ENCODE results near the gene DHX30.
"Not testable (repeated sequence)": the region's sequence is repeated elsewhere in the genome, so short reads cannot be mapped to it uniquely, and the experiment has no call there.

Gene DHX30

DNA sequence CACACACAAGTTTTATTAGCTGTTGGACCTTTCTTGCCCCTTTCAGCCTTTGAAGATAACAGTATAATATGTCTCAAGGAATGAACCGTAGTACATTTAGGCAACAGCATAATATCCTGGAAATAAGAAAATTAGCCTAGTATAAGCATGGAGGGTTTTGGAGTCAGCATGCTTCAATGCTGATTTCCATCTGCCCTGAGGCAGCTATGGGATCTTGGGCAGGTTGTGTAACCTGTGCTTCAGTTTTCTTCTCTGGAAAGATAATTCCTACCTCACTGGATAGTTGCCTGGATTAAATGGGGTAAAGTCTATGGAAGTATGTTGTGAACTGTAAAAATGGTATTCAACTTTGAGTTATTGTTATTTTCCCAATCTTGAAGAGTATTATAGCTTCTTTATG is 1.6 kb downstream of the DHX30 start:
- Histone ChIP-seq H3K27me3 (ENCODE audit: insufficient read depth, low read length) (no peaks in the 10 kb centered on the region), H2AFZ (ENCODE audit: low read length, unreplicated experiment) (no peak overlapping the region), H3K79me2 (ENCODE audit: control insufficient read depth, insufficient read depth, low read length, unreplicated experiment) (peaks cover 16% of the 10 kb centered on the region), H3K36me3 (ENCODE audit: insufficient read depth, low read length) (no peaks in the 10 kb centered on the region), H3K27ac (ENCODE audit: low read depth, low read length) (no peak overlapping the region), H3K4me1 (ENCODE audit: control insufficient read depth, insufficient read depth, low read length, unreplicated experiment) (peaks cover 17% of the 10 kb centered on the region), H3K4me3 (ENCODE audit: low read depth, low read length) (peak overlapping the region; percentile 84; the same call in 1 of the 2 replicates)

DNA sequence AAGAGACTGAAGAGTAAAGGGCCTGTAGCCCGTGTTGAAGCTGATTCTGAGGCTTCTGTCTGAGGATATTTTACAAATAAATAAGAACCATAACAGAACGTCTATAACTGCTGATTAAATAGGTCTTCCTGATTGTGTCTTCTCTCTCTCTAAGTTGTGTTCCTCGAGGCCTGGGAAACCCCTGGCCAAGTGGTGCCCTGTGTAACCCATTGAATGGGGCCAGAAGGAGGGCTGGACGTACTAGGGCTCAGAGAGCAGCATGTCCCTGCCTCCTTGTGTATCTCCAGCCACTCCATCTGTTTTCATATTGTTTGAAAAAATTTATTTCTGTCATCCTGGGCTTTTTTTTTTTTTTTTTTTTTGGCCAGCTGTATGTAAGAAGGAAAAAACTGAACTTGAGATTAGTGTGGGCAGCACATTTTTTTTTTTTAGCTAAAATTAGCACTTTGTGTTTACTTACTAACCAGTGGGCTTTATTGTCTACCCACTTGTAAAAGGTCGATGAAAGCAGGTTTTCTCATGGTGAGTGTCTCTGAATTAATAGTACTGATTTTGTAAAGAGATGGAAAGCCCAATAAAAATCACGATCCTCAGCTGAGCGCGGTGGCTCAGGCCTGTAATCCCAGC is 10.7 kb downstream of the DHX30 start:
- H3K4me3 ChIP-seq (ENCODE audit: low read depth, low read length) = no peak overlapping the region
- no peak overlapping the region for H3K27ac ChIP-seq (ENCODE audit: low read depth, low read length)
- peaks cover 12% of the 10 kb centered on the region; the same call in 1 of the 2 replicates for H3K36me3 ChIP-seq (ENCODE audit: insufficient read depth, low read length)
- no peaks in the 10 kb centered on the region for H3K27me3 ChIP-seq (ENCODE audit: insufficient read depth, low read length)
- no peaks in the 10 kb centered on the region for H3K4me1 ChIP-seq (ENCODE audit: control insufficient read depth, insufficient read depth, low read length, unreplicated experiment)
- no peaks in the 10 kb centered on the region for H3K79me2 ChIP-seq (ENCODE audit: control insufficient read depth, insufficient read depth, low read length, unreplicated experiment)
- H2AFZ ChIP-seq (ENCODE audit: low read length, unreplicated experiment) = no peak overlapping the region

DNA sequence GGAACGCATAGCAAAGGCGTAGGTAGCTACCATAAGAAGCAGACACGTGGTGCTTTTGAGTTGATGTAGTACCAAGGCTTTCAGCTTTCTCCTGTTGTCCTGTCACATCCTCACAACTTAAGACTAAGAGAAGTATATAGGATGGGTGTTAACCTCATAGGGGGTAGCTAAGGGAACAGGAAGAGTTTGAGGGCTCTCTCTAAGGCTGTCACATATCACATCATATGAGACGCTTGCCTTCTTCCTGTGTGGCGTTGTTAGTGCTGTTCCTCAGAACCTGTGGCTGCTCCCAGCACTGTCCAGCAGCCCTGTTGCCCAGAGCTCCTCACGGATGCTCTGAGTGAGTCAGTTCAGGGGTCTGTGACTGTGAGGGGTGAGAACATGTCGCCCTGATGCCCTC is 14.7 kb downstream of the DHX30 start:
- no peak overlapping the region for H3K4me3 ChIP-seq (ENCODE audit: low read depth, low read length)
- H3K27ac ChIP-seq (ENCODE audit: low read depth, low read length) = no peak overlapping the region
- H3K27me3 ChIP-seq (ENCODE audit: insufficient read depth, low read length) = no peaks in the 10 kb centered on the region
- H2AFZ ChIP-seq (ENCODE audit: low read length, unreplicated experiment) = no peak overlapping the region
- no peaks in the 10 kb centered on the region for H3K4me1 ChIP-seq (ENCODE audit: control insufficient read depth, insufficient read depth, low read length, unreplicated experiment)
- no peaks in the 10 kb centered on the region for H3K79me2 ChIP-seq (ENCODE audit: control insufficient read depth, insufficient read depth, low read length, unreplicated experiment)
- H3K36me3 ChIP-seq (ENCODE audit: insufficient read depth, low read length) = peaks cover 11% of the 10 kb centered on the region; the same call in 1 of the 2 replicates

DNA sequence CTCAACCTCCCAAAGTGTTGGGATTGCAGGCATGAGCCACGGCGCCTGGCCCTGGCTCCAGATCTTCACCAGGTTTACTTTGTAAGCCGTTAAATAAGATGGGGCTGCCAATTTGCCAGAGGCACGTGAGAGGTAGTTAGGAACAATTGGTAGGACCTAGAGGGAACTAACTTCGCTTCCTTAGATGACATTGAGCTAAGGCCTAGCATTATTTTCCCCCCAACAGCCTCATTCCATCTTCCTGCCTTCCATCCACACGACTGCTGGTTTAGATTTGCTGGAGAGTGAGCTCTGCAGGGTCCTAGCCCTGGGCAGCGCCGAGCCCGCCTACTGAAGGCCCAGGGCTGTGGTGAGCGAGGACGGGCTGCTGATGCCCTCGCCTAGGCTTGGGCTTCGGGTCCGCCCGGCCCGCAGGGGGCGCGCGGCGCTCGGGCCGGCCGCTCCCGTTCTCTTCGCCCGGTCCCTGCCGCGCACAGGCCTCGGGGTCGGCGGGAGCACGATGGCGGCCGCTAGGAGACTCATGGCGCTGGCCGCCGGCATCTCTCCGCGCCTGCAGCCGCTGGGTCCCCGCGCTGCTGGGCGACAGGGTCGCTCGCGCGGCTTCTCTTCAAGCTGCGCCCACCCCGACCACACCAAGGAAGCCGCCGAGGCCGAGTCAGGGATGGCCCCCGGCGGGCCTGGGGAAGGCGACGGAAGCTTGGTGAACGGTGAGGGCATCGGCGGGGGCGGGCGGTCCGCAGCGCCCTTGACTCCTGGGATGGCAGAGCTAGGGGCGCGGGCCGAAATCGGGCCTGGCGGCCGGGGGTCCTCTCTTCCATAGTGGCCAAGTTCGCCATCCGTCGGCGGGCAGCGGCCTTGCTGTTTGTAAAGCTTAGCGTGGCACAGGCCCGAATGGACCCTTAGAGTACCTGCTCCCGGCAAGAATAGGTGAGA is 21.9 kb downstream of the DHX30 start:
- H2AFZ ChIP-seq (ENCODE audit: low read length, unreplicated experiment) = peak overlapping the region; percentile 68
- peak overlapping the region; percentile 86 for H3K4me3 ChIP-seq (ENCODE audit: low read depth, low read length)
- H3K36me3 ChIP-seq (ENCODE audit: insufficient read depth, low read length) = peaks cover 15% of the 10 kb centered on the region; the same call in 1 of the 2 replicates
- peaks cover 32% of the 10 kb centered on the region for H3K79me2 ChIP-seq (ENCODE audit: control insufficient read depth, insufficient read depth, low read length, unreplicated experiment)
- peaks cover 19% of the 10 kb centered on the region for H3K4me1 ChIP-seq (ENCODE audit: control insufficient read depth, insufficient read depth, low read length, unreplicated experiment)
- H3K27me3 ChIP-seq (ENCODE audit: insufficient read depth, low read length) = no peaks in the 10 kb centered on the region
- H3K27ac ChIP-seq (ENCODE audit: low read depth, low read length) = peak overlapping the region; percentile 39; the same call in 1 of the 2 replicates

DNA sequence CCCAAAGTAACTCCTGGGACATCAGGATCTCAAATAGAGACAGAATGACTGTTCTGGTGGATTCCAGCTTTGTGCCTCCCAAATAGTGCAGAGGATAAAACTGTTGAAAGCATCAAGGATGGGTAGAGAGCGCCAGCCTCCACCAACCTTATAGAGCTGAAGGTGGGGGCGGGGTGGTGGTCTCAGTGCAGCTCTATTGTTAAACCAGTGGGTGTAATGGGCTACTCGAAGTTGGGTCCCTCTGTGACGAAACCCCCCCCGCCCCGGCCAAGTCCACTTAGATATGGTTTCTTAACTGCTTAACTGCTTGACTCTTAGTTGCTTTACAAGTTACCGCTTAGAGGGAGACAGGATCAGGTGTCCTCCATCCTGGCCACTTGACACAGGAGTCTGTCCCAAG is 22.7 kb downstream of the DHX30 start:
- H3K36me3 ChIP-seq (ENCODE audit: insufficient read depth, low read length) = peaks cover 15% of the 10 kb centered on the region; the same call in 1 of the 2 replicates
- peaks cover 19% of the 10 kb centered on the region for H3K4me1 ChIP-seq (ENCODE audit: control insufficient read depth, insufficient read depth, low read length, unreplicated experiment)
- no peaks in the 10 kb centered on the region for H3K27me3 ChIP-seq (ENCODE audit: insufficient read depth, low read length)
- peak overlapping the region; percentile 39; the same call in 1 of the 2 replicates for H3K27ac ChIP-seq (ENCODE audit: low read depth, low read length)
- peak overlapping the region; percentile 56 for H2AFZ ChIP-seq (ENCODE audit: low read length, unreplicated experiment)
- H3K4me3 ChIP-seq (ENCODE audit: low read depth, low read length) = peak overlapping the region; percentile 86
- peaks cover 32% of the 10 kb centered on the region for H3K79me2 ChIP-seq (ENCODE audit: control insufficient read depth, insufficient read depth, low read length, unreplicated experiment)

DNA sequence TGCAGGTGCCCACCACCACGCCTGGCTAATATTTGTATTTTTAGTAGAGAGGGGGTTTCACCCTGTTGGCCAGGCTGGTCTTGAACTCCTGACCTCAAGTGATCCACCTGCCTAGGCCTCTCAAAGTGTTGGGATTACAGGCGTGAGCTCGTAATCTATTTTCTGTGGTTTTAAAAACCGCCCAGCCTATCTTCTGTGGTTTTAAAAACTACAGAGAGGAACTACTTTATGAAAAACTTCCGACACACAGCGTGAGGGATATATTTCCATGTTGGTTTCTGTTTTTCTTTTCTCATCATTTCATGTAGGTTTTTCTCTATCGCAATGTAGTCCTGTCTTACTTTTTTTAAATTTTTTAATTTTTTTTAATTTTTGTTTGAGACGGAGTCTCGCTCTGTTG is 26.5 kb downstream of the DHX30 start:
- not testable (repeated sequence) for H3K27ac ChIP-seq (ENCODE audit: low read depth, low read length); H3K27me3 ChIP-seq (ENCODE audit: insufficient read depth, low read length); H2AFZ ChIP-seq (ENCODE audit: low read length, unreplicated experiment); H3K4me3 ChIP-seq (ENCODE audit: low read depth, low read length)
- H3K79me2 ChIP-seq (ENCODE audit: control insufficient read depth, insufficient read depth, low read length, unreplicated experiment) = peaks cover 29% of the 10 kb centered on the region
- H3K4me1 ChIP-seq (ENCODE audit: control insufficient read depth, insufficient read depth, low read length, unreplicated experiment) = peaks cover 15% of the 10 kb centered on the region
- H3K36me3 ChIP-seq (ENCODE audit: insufficient read depth, low read length) = peaks cover 18% of the 10 kb centered on the region; the same call in 1 of the 2 replicates

DNA sequence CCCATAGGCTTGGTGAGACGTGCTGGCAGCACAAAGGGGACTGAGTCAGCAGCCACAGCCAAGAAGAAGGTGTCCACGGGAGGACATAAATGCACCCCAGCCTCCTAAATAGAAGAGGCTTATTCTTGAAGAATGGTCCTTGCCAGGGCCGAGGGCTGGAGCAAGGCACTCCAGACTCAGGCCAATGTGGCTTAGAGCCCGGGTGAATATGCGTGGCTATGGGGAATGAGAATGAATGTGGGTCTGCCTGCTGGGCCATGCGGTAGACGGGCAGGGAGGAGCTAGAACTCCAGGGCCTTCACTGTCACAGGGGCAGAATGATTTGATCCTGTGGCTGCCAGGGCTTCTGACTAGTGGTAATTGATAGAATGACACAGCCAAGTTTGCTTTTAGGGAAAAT is 34.0 kb downstream of the DHX30 start:
- no peaks in the 10 kb centered on the region for H3K27me3 ChIP-seq (ENCODE audit: insufficient read depth, low read length)
- no peaks in the 10 kb centered on the region for H3K4me1 ChIP-seq (ENCODE audit: control insufficient read depth, insufficient read depth, low read length, unreplicated experiment)
- H2AFZ ChIP-seq (ENCODE audit: low read length, unreplicated experiment) = no peak overlapping the region
- H3K4me3 ChIP-seq (ENCODE audit: low read depth, low read length) = no peak overlapping the region
- no peak overlapping the region for H3K27ac ChIP-seq (ENCODE audit: low read depth, low read length)
- H3K36me3 ChIP-seq (ENCODE audit: insufficient read depth, low read length) = peaks cover 15% of the 10 kb centered on the region; the same call in 1 of the 2 replicates
- no peaks in the 10 kb centered on the region for H3K79me2 ChIP-seq (ENCODE audit: control insufficient read depth, insufficient read depth, low read length, unreplicated experiment)

DNA sequence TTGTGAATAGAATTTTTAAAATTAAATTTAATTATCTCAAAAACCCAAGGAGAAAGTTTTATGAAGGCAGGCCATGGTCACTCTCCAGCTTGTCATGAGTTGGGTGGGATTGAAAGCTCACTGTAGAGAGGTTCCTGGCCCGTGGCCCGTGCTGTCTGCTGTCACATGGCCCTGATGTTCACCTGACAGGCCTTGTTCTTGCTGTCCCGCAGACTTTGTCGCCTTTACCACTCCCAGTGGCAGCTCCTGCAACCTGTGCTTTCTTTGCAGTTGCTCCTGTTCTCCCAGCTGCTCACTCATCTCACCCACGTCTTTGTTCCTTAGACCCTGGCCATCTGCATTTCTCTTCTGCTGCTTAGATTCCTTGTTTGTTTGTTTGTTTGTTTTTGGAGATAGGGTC is 35.6 kb downstream of the DHX30 start:
- Histone ChIP-seq H3K79me2 (ENCODE audit: control insufficient read depth, insufficient read depth, low read length, unreplicated experiment) (no peaks in the 10 kb centered on the region), H3K4me3 (ENCODE audit: low read depth, low read length) (no peak overlapping the region), H3K36me3 (ENCODE audit: insufficient read depth, low read length) (peaks cover 8% of the 10 kb centered on the region; the same call in 1 of the 2 replicates), H3K27me3 (ENCODE audit: insufficient read depth, low read length) (no peaks in the 10 kb centered on the region), H3K27ac (ENCODE audit: low read depth, low read length) (no peak overlapping the region), H2AFZ (ENCODE audit: low read length, unreplicated experiment) (no peak overlapping the region), H3K4me1 (ENCODE audit: control insufficient read depth, insufficient read depth, low read length, unreplicated experiment) (no peaks in the 10 kb centered on the region)

DNA sequence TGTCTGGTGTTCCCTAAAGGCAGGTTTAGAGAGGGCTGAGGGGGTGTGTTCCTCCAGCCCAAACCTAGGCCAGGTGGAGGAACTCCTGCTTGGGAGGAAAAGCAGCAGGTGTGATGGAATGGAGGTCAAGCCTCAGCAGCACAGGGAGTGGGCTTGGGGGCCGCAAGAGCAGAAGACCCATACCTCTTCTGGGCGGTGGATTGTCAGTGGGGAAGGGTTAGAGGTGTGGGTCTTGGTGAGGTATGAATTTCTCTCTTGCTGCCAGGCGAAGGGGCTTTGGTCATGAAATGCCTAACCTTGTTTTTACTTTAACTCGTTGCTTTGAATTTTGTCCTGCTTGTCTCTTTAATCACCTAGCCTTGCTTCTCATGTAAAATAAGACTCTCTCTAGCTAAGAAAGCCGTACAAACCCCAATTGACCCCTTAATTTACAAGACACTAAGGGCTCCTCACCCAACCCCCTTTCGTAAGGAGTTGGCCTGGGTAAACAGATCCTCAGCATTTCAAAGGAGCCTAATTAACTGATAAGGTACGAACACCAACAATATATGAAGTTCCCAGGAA is 38.9 kb downstream of the DHX30 start:
- peaks cover 6% of the 10 kb centered on the region; the same call in 1 of the 2 replicates for H3K36me3 ChIP-seq (ENCODE audit: insufficient read depth, low read length)
- no peaks in the 10 kb centered on the region for H3K4me1 ChIP-seq (ENCODE audit: control insufficient read depth, insufficient read depth, low read length, unreplicated experiment)
- no peaks in the 10 kb centered on the region for H3K27me3 ChIP-seq (ENCODE audit: insufficient read depth, low read length)
- H3K27ac ChIP-seq (ENCODE audit: low read depth, low read length) = no peak overlapping the region
- H2AFZ ChIP-seq (ENCODE audit: low read length, unreplicated experiment) = no peak overlapping the region
- no peaks in the 10 kb centered on the region for H3K79me2 ChIP-seq (ENCODE audit: control insufficient read depth, insufficient read depth, low read length, unreplicated experiment)
- H3K4me3 ChIP-seq (ENCODE audit: low read depth, low read length) = no peak overlapping the region

DNA sequence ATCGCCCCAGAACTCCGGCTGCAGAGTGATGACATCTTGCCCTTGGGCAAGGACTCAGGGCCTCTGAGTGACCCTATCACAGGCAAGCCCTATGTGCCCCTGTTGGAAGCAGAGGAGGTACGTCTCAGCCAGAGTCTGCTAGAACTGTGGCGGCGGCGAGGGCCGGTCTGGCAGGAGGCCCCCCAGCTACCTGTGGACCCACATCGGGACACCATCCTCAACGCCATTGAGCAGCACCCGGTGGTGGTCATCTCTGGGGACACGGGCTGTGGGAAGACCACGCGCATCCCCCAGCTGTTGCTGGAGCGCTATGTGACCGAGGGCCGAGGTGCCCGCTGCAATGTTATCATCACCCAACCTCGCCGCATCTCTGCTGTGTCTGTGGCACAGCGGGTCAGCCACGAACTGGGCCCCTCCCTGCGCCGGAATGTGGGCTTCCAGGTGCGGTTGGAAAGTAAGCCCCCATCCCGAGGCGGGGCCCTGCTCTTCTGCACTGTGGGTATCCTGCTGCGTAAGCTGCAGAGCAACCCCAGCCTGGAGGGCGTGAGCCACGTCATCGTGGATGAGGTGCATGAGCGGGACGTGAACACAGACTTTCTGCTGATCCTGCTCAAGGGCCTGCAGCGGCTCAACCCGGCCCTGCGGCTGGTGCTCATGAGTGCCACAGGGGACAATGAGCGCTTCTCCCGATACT is 43.4 kb downstream of the DHX30 start:
- Histone ChIP-seq H3K79me2 (ENCODE audit: control insufficient read depth, insufficient read depth, low read length, unreplicated experiment) (no peaks in the 10 kb centered on the region), H3K4me1 (ENCODE audit: control insufficient read depth, insufficient read depth, low read length, unreplicated experiment) (no peaks in the 10 kb centered on the region), H3K36me3 (ENCODE audit: insufficient read depth, low read length) (peaks cover 4% of the 10 kb centered on the region; the same call in 1 of the 2 replicates), H3K27me3 (ENCODE audit: insufficient read depth, low read length) (no peaks in the 10 kb centered on the region), H3K4me3 (ENCODE audit: low read depth, low read length) (no peak overlapping the region), H2AFZ (ENCODE audit: low read length, unreplicated experiment) (no peak overlapping the region), H3K27ac (ENCODE audit: low read depth, low read length) (no peak overlapping the region)

All from ACC112 (cell line).